ENCODE results near the gene OTOP2. TPM values are rescaled to one million over a fixed set of nuclear protein-coding genes. Genes with fewer than 3 reads are reported as not detected.

OTOP2 gene
- total RNA-seq, 1 donor from 2014 or later = not detected

- TF ChIP-seq CTCF (conservative IDR thresholded peaks at IDR 0.05; ENCODE audit: low read depth, low read length) = no peak
- H3K4me3 ChIP-seq (ENCODE audit: low read depth, low read length) = no peak overlapping the region
- no peak for DNase-seq (ENCODE audit: low read depth)
Measured at GRCh38 chr17:74916136-74916850, 7.8 kb upstream of the OTOP2 start.

- no peak overlapping the region for H3K4me3 ChIP-seq (ENCODE audit: low read depth, low read length)
- no peak for TF ChIP-seq CTCF (conservative IDR thresholded peaks at IDR 0.05; ENCODE audit: low read depth, low read length)
- no peak for DNase-seq (ENCODE audit: low read depth)
Measured at GRCh38 chr17:74916851-74917199, 7.2 kb upstream of the OTOP2 start.

- TF ChIP-seq CTCF (conservative IDR thresholded peaks at IDR 0.05; ENCODE audit: low read depth, low read length) = no peak
- no peak for DNase-seq (ENCODE audit: low read depth)
- no peak overlapping the region for H3K4me3 ChIP-seq (ENCODE audit: low read depth, low read length)
Measured at GRCh38 chr17:74917430-74917829, 6.6 kb upstream of the OTOP2 start.

GRCh38 chr17:74918906-74919305 is 5.2 kb upstream of the OTOP2 start:
- no peak for DNase-seq (ENCODE audit: low read depth)
- no peak overlapping the region for H3K4me3 ChIP-seq (ENCODE audit: low read depth, low read length)
- no peak for TF ChIP-seq CTCF (conservative IDR thresholded peaks at IDR 0.05; ENCODE audit: low read depth, low read length)

GRCh38 chr17:74919440-74920305 is 4.4 kb upstream of the OTOP2 start:
- no peak overlapping the region for H3K4me3 ChIP-seq (ENCODE audit: low read depth, low read length)
- no peak for DNase-seq (ENCODE audit: low read depth)
- no peak for TF ChIP-seq CTCF (conservative IDR thresholded peaks at IDR 0.05; ENCODE audit: low read depth, low read length)

GRCh38 chr17:74920306-74920620 is 3.8 kb upstream of the OTOP2 start:
- TF ChIP-seq CTCF (conservative IDR thresholded peaks at IDR 0.05; ENCODE audit: low read depth, low read length) = no peak
- DNase-seq (ENCODE audit: low read depth) = no peak
- no peak overlapping the region for H3K4me3 ChIP-seq (ENCODE audit: low read depth, low read length)
